ENCODE results near the gene ARL17A. TPM values are rescaled to one million over a fixed set of nuclear protein-coding genes. Genes with fewer than 3 reads are reported as not detected.
"Not testable (repeated sequence)": the region's sequence is repeated elsewhere in the genome, so short reads cannot be mapped to it uniquely, and the experiment has no call there.

Gene ARL17A
- polyA plus RNA-seq (ENCODE audit: insufficient read length in 10 of 10) = 10 to 100 TPM; 10.3 to 27.3 (median 19.4) TPM
- long read RNA-seq, donor 1 = 0 reads
- long read RNA-seq, donor 2, partial matches to known transcripts = 10 of 12 reads
- long read RNA-seq, donor 2, other reads (novel, unspliced or antisense) = 0 of 12 reads
- long read RNA-seq, donor 3 = 0 reads
- long read RNA-seq, donor 4 = 0 reads
- long read RNA-seq, donor 5, partial matches to known transcripts = 0 of 1 reads
- long read RNA-seq, donor 5, other reads (novel, unspliced or antisense) = 0 of 1 reads
- long read RNA-seq, donor 6, partial matches to known transcripts = 0 of 2 reads
- long read RNA-seq, donor 6, other reads (novel, unspliced or antisense) = 0 of 2 reads
- long read RNA-seq, donor 7, partial matches to known transcripts = 13 of 17 reads
- long read RNA-seq, donor 7, other reads (novel, unspliced or antisense) = 0 of 17 reads
- long read RNA-seq, donor 8, partial matches to known transcripts = 0 of 2 reads
- long read RNA-seq, donor 8, other reads (novel, unspliced or antisense) = 0 of 2 reads
- long read RNA-seq, donor 9, partial matches to known transcripts = 0 of 1 reads
- long read RNA-seq, donor 9, other reads (novel, unspliced or antisense) = 0 of 1 reads

GRCh38 chr17:46579083-46580075, at the start of gene ARL17A:
ARL17A (minus strand) TSS chr17:46579691; CDS start chr17:46576322, 3,369 bp downstream.
- not testable (repeated sequence) for DNase-seq

GRCh38 chr17:46628753-46629436, 49.4 kb upstream of the ARL17A start:
- DNase-seq = not testable (repeated sequence)

GRCh38 chr17:46627452-46627851, 48.0 kb upstream of the ARL17A start:
- not testable (repeated sequence) for DNase-seq

- not testable (repeated sequence) for DNase-seq
These were observed 45.2 kb upstream of the ARL17A start for GRCh38 chr17:46624726-46625125.

GRCh38 chr17:46623790-46624189, 44.3 kb upstream of the ARL17A start:
- DNase-seq = not testable (repeated sequence)

- not testable (repeated sequence) for DNase-seq
These were observed 39.5 kb upstream of the ARL17A start for GRCh38 chr17:46618975-46619374.

- DNase-seq = not testable (repeated sequence)
These were observed 37.6 kb upstream of the ARL17A start for GRCh38 chr17:46617121-46617520.

GRCh38 chr17:46613876-46614275, 34.4 kb upstream of the ARL17A start:
- DNase-seq = not testable (repeated sequence)

- DNase-seq = not testable (repeated sequence)
These were observed 31.8 kb upstream of the ARL17A start for GRCh38 chr17:46611304-46611703.

GRCh38 chr17:46603125-46603524, 23.6 kb upstream of the ARL17A start:
- not testable (repeated sequence) for DNase-seq

- DNase-seq = not testable (repeated sequence)
These were observed 21.3 kb upstream of the ARL17A start for GRCh38 chr17:46600767-46601166.

GRCh38 chr17:46598344-46598931, 18.9 kb upstream of the ARL17A start:
- DNase-seq = not testable (repeated sequence)

- DNase-seq = not testable (repeated sequence)
These were observed 11.8 kb upstream of the ARL17A start for GRCh38 chr17:46591332-46591731.

- DNase-seq = not testable (repeated sequence)
These were observed 11.0 kb upstream of the ARL17A start, which contains the start of gene NSF for GRCh38 chr17:46590157-46591146. NSF (plus strand) TSS chr17:46590669; CDS start chr17:46590776, 107 bp downstream.

- not testable (repeated sequence) for DNase-seq
These were observed 6.0 kb upstream of the ARL17A start for GRCh38 chr17:46585444-46585843.

GRCh38 chr17:46580082-46580481, 591 bp upstream of the ARL17A start:
- DNase-seq = not testable (repeated sequence)

GRCh38 chr17:46571796-46572195, 7.7 kb downstream of the ARL17A start:
- DNase-seq = not testable (repeated sequence)

GRCh38 chr17:46566980-46567379, 12.5 kb downstream of the ARL17A start:
- not testable (repeated sequence) for DNase-seq

- not testable (repeated sequence) for DNase-seq
These were observed 13.2 kb downstream of the ARL17A start for GRCh38 chr17:46566284-46566683.

Measured in muscle of back (tissue), 13 donors.